GM12865 (cell line): ENCODE data around the gene TEX261.

Experiments
- DNase-seq: peaks from one replicate; pipeline ENCODE4 v3.0.0; 2010; ENCODE audit warnings: low read depth
- H3K4me3 ChIP-seq: 2 replicates; pipeline ENCODE4 v1.5.1; 2011; ENCODE audit warnings: mild to moderate bottlenecking, low read depth, low read length, control low read depth
- CTCF ChIP-seq: IDR thresholded peaks from 2 replicates; pipeline ENCODE4 v1.5.1; 2011; ENCODE audit warnings: low read length, control low read depth, low read depth, inconsistent platforms; ENCODE audit not compliant: insufficient read depth; ENCODE audit errors: missing control alignments

Gene TEX261

GRCh38 chr2:70938586-70938950 is 56.1 kb downstream of the TEX261 start:
- no peak for DNase-seq
- H3K4me3 ChIP-seq = no peak overlapping the region
- TF ChIP-seq CTCF = no peak

- no peak for TF ChIP-seq CTCF
- DNase-seq = no peak
- no peak overlapping the region for H3K4me3 ChIP-seq
These were observed 56.6 kb downstream of the TEX261 start for GRCh38 chr2:70937866-70938585.

GRCh38 chr2:70936979-70937811 is 57.5 kb downstream of the TEX261 start:
- H3K4me3 ChIP-seq = no peak overlapping the region
- DNase-seq = no peak
- TF ChIP-seq CTCF = no peak

- no peak overlapping the region for H3K4me3 ChIP-seq
- TF ChIP-seq CTCF = no peak
- no peak for DNase-seq
These were observed 58.3 kb downstream of the TEX261 start for GRCh38 chr2:70936165-70936978.
